Stimulated activated naive B cell treated with anti-CD40 and anti-IgM and Interleukin-4, amounts not matched to agents 10 μg/mL and 1 μg/mL and 100 μg/mL, for 72 hours (primary cell): ENCODE data around the gene ANKRD28.
"Not testable (repeated sequence)": the region's sequence is repeated elsewhere in the genome, so short reads cannot be mapped to it uniquely, and the experiment has no call there.

Source experiments
- ATAC-seq, 2 donors: fragments of 150-1000 bp; cut with Tn5 transposase; replicated peaks; 2 replicates each; pipeline ENCODE4 v1.10.0; 2021; ENCODE audit warnings: moderate library complexity in 1 of 2
- DNase-seq: peaks from one replicate; pipeline ENCODE4 v3.0.0; 2021
- H3K27ac Mint-ChIP-seq: one replicate; pipeline ENCODE4 v1.8.0; 2022; ENCODE audit warnings: mild to moderate bottlenecking, mixed read lengths
- H3K27me3 Mint-ChIP-seq, 2 donors: one replicate each; pipeline ENCODE4 v1.8.0; 2022; ENCODE audit warnings: mixed read lengths in 2 of 2
- H3K36me3 Mint-ChIP-seq, 2 donors: one replicate each; pipeline ENCODE4 v1.8.0; 2022; ENCODE audit warnings: mixed read lengths in 2 of 2, mild to moderate bottlenecking in 1 of 2
- H3K4me1 Mint-ChIP-seq, 2 donors: one replicate each; pipeline ENCODE4 v1.8.0; 2022; ENCODE audit warnings: mixed read lengths in 2 of 2, mild to moderate bottlenecking in 1 of 2
- H3K4me3 Mint-ChIP-seq, 2 donors: one replicate each; pipeline ENCODE4 v1.8.0; 2022; ENCODE audit warnings: mild to moderate bottlenecking in 2 of 2, mixed read lengths in 2 of 2, moderate library complexity in 1 of 2
- H3K9me3 Mint-ChIP-seq, 2 donors: one replicate each; pipeline ENCODE4 v1.8.0; 2022; ENCODE audit warnings: mixed read lengths in 2 of 2, mild to moderate bottlenecking in 1 of 2

ANKRD28 gene

DNA sequence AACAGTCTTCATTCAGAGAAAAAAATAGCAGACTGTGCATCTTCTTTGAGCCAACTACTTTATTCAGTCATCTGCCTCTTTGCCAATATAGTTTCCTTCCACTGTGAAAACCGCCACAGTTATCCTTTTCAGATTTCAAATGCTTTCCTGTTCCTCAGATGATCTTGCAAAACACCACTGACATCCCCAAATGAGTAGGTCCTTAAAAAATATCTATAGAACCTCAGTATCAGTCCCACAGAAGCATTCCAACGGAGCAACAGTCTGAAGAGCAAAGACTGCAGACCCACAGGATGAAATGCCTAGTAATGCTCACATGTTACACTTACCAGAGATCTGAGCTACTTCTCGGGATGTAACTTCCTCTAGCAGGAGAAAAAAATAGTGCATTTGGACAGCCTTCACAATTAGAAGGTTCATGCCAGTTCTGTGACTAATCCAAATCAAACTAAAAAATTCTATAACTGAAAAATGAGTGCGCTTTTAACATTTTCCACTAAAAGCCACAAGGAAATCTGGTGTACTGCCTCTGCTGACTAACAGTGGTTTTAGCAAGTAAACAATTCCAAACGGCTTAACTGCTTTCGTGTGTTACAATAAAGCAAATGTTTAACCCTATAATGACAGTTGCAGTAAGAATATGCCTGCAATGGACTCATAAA is at the start of gene ANKRD28:
Gene ANKRD28, minus strand, starts transcription at position 338 of the 662 bp plus-strand sequence. CDS start 1,458 bp downstream, outside the sequence.
- ATAC-seq (peak; percentile 54 to 55), DNase-seq (no peak)
- Mint-ChIP-seq H3K27ac (peak within 1 kb of the TSS; percentile 89), H3K9me3 (peaks cover 1 to 2% of the 10 kb centered on the region in 2 donors), H3K4me1 (peaks cover 29 to 71% of the 10 kb centered on the region in 2 donors), H3K36me3 (peaks cover under 1 to 5% of the 10 kb centered on the region in 2 donors), H3K4me3 (peak within 1 kb of the TSS; percentile 79 to 81), H3K27me3 (no peaks in the 10 kb centered on the region)

DNA sequence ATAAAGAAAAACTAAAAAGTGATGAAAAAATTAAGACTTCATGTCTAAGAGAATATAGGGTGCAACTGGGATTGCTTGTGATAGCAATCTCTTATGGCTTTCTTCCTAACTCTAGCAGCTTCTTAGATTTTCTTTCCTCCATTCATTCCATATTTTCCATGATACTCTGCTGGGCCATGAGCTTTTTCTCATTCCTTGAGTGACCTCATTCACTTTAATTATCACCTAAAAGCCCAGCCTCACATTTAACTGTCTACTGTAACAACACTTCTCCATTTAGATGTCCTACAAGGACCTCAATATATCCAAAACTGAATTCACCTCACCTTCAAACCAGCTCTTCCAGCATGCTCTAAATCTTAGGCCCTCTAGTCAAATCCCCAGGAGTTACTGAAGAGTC is 49.5 kb upstream of the ANKRD28 start:
- Mint-ChIP-seq H3K4me1 (peaks cover 42 to 58% of the 10 kb centered on the region in 2 donors), H3K9me3 (peaks cover 11 to 14% of the 10 kb centered on the region in 2 donors), H3K27ac (no peak overlapping the region), H3K36me3 (peaks cover 24 to 45% of the 10 kb centered on the region in 2 donors), H3K27me3 (no peaks in the 10 kb centered on the region), H3K4me3 (no peak overlapping the region)
- ATAC-seq (no peak), DNase-seq (no peak)

DNA sequence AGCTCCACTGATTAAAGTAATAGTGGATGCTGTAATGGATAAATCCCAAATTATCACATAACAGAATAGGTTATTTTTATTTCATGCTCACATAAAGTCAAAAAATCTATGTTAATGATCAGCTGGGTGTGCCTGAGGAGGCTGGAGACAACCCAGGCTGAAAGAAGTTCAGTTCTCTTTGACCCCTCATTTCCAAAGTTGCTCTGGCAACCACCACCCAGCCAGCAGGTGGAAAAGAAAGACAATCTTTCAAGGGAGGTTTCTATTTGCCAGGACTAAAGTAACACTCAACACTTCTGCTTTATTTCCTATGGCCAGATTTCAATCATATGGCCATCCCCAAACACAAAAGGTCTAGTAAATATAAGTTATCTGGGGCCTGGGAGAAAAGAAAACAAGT is 48.8 kb upstream of the ANKRD28 start:
- DNase-seq, result no peak
- no peak overlapping the region for H3K4me3 Mint-ChIP-seq
- no peaks in the 10 kb centered on the region for H3K27me3 Mint-ChIP-seq
- H3K36me3 Mint-ChIP-seq, result peaks cover 24 to 41% of the 10 kb centered on the region in 2 donors
- peaks cover 44 to 58% of the 10 kb centered on the region in 2 donors for H3K4me1 Mint-ChIP-seq
- peak; percentile 19 to 33 for ATAC-seq
- H3K9me3 Mint-ChIP-seq, result peaks cover 11% of the 10 kb centered on the region in 2 donors
- peak overlapping the region; percentile 93 for H3K27ac Mint-ChIP-seq

DNA sequence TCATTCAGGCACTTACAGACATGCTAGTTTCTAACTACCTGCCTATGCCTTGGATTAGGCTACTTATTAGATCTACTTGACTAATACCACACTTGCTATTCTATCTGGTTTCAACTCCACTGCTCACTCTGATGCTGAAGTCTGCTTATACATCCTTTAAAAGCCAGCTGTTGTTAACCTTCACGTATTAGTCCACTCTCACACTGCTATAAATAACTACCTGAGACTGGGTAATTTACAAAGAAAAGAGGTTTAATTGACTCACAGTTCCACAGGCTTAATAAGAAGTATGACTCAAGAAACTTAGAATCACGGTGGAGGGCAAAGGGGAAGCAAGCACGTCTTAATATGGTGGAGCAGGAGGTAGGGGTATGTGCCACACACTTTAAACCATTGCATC is 47.7 kb upstream of the ANKRD28 start:
- H3K4me1 Mint-ChIP-seq, result peaks cover 47 to 52% of the 10 kb centered on the region in 2 donors
- no peak for DNase-seq
- ATAC-seq, result peak; percentile 94 to 95
- peaks cover 12 to 19% of the 10 kb centered on the region in 2 donors for H3K9me3 Mint-ChIP-seq
- H3K27me3 Mint-ChIP-seq, result no peaks in the 10 kb centered on the region
- H3K36me3 Mint-ChIP-seq, result peaks cover 28 to 46% of the 10 kb centered on the region in 2 donors
- peak overlapping the region; percentile 93 for H3K27ac Mint-ChIP-seq
- peak overlapping the region; percentile 18 to 54 for H3K4me3 Mint-ChIP-seq

DNA sequence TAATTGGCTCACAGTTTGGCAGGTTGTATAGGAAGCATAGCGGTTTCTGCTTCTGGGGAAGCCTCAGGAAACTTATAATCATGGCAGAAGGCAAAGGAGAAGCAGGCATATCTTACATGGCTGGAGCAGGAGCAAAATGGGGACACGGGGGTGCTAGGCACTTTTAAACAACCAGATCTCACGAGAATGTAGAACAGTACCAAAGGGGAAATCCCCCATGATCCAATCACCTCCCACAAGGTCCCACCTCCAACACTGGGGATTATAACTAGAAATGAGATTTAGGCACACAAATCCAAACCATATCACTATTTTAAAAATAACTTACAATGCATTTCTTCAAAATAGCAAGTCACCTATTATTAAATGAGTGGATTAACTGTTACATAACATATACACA is 47.1 kb upstream of the ANKRD28 start:
- no peaks in the 10 kb centered on the region for H3K27me3 Mint-ChIP-seq
- H3K4me1 Mint-ChIP-seq, result peaks cover 48 to 51% of the 10 kb centered on the region in 2 donors
- H3K4me3 Mint-ChIP-seq, result peak overlapping the region in 1 of 2 donors; percentile 4
- H3K9me3 Mint-ChIP-seq, result peaks cover 18 to 25% of the 10 kb centered on the region in 2 donors
- no peak for DNase-seq
- H3K36me3 Mint-ChIP-seq, result peaks cover 34 to 49% of the 10 kb centered on the region in 2 donors
- peak overlapping the region; percentile 66 for H3K27ac Mint-ChIP-seq
- no peak for ATAC-seq

DNA sequence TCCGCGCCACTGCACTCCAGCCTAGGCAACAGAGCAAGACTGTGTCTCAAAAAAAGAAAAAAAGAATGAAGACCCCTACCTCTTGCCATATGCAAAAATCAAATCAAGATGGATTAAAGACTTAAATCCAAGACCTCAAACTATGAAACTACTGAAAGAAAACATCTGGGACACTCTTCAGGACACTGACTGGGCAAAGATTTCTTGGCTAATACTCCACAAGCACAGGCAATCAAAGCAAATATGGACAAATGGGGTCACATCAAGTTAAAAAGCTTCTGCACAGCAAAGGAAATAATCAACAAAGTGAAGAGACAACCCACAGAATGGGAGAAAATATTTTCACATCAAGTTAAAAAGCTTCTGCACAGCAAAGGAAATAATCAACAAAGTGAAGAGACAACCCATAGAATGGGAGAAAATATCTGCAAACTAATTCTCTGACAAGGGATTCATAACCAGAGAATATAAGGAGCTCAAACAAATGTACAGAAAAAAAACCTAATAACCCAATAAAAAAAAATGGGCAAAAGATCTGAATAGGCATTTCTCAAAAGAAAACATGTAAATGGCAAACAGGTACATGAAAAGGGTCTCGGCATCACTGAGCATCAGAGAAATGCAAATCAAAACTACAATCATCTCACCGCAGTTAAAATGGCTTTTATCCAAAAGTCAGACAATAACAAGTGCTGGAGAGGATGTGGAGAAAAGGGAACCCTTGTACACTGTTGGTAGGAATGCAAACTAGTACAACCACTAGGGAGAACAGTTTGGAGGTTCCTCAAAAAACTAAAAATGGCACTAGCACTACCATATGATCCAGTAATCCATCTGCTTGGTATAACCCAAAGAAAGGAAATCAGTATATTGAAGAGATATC is 43.6 kb upstream of the ANKRD28 start:
- peaks cover 47 to 50% of the 10 kb centered on the region in 2 donors for H3K36me3 Mint-ChIP-seq
- not testable (repeated sequence) for H3K4me3 Mint-ChIP-seq, H3K27me3 Mint-ChIP-seq, DNase-seq, ATAC-seq
- H3K9me3 Mint-ChIP-seq, result peaks cover 25 to 34% of the 10 kb centered on the region in 2 donors
- peaks cover 46 to 51% of the 10 kb centered on the region in 2 donors for H3K4me1 Mint-ChIP-seq
- peak overlapping the region; percentile 75 for H3K27ac Mint-ChIP-seq

DNA sequence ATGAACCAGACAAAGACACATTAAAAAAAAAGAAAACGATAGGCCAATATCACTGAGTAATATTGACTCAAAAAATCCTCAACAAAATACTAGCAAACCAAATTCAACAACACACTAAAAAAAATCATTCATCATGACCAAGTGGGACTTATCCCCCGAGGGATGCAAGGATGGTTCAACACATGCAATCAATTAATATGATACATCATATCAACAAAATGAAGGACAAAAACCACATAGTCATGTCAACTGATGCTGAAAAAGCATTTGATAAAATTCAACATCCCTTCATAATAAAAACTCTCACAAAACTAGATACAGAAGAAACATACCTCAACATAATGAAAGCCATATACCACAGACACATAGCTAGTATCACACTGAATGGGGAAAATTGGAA is 41.8 kb upstream of the ANKRD28 start:
- Mint-ChIP-seq H3K4me1 (peaks cover 37% of the 10 kb centered on the region in 2 donors), H3K27ac (no peak overlapping the region), H3K9me3 (peaks cover 18 to 28% of the 10 kb centered on the region in 2 donors), H3K36me3 (peaks cover 38 to 41% of the 10 kb centered on the region in 2 donors), H3K27me3 (no peaks in the 10 kb centered on the region), H3K4me3 (no peak overlapping the region)
- DNase-seq (no peak), ATAC-seq (no peak)

DNA sequence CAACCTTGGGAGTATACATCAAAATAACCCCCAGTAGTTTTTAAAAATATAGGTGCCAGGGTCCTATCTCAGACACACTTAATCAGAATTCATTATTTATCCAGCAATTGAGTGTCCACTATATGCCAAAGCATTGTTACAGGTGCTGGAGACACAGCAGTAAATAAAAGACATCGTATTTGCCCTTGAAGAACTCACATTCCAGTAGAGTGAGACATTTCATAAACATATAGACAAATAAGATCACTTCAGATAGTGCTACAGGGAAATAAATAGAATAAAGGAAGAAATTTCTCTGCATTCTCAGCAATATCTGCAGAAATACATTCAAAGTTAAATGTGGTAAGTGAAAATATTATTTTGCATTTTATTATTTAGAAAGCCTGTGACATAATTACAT is 34.1 kb upstream of the ANKRD28 start:
- no peak overlapping the region for H3K27ac Mint-ChIP-seq
- no peak for ATAC-seq
- H3K9me3 Mint-ChIP-seq, result no peaks in the 10 kb centered on the region
- H3K4me1 Mint-ChIP-seq, result peaks cover 23 to 29% of the 10 kb centered on the region in 2 donors
- H3K36me3 Mint-ChIP-seq, result no peaks in the 10 kb centered on the region
- no peaks in the 10 kb centered on the region for H3K27me3 Mint-ChIP-seq
- no peak for DNase-seq
- no peak overlapping the region for H3K4me3 Mint-ChIP-seq

DNA sequence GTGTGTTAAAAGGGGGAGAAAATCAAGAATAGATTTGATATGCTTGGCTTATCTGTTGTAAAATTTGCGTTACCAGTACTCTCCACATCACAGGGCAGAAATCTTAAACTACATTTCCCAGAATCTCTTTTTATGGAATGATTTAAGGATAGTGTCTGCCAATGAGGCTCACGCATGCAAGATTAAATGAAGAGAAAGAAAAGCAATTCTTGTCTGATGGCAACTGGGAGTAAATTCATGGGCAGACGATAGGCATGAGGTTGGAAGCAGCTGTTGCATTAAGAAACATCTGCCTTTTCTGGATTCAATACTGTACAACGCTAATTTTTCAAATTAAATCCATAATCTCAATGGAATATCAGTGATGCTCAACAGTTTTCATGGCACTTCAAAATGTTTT is 27.2 kb upstream of the ANKRD28 start:
- H3K36me3 Mint-ChIP-seq, result peaks cover 2 to 8% of the 10 kb centered on the region in 2 donors
- DNase-seq, result no peak

DNA sequence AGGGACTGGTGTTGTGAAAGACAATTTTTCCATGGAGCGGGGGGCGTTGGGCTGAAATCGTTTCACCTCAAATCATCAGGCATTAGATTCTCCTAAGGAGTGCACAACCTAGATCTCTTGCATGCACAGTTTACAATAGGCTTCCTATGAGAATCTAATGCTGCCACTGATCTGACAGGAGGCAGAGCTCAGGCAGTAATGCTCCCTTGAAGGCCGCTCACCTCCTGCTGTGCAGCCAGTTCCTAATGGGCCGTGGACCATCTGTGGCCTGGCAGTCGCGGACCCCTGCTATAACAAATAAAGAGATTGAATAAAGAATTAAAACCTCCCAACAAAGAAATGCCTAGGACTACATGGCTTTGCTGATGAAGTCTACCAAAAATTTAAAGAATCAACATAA is 25.3 kb upstream of the ANKRD28 start:
- Mint-ChIP-seq H3K9me3 (no peaks in the 10 kb centered on the region), H3K36me3 (peaks cover 2 to 8% of the 10 kb centered on the region in 2 donors), H3K4me3 (no peak overlapping the region), H3K4me1 (peaks cover 11 to 36% of the 10 kb centered on the region in 2 donors), H3K27ac (no peak overlapping the region), H3K27me3 (no peaks in the 10 kb centered on the region)
- ATAC-seq (no peak), DNase-seq (no peak)

More for the DNA sequence above, 27.2 kb upstream of the ANKRD28 start:
- Mint-ChIP-seq H3K27ac (no peak overlapping the region), H3K27me3 (no peaks in the 10 kb centered on the region), H3K9me3 (no peaks in the 10 kb centered on the region), H3K4me3 (no peak overlapping the region), H3K4me1 (peaks cover 11 to 29% of the 10 kb centered on the region in 2 donors)
- no peak for ATAC-seq

DNA sequence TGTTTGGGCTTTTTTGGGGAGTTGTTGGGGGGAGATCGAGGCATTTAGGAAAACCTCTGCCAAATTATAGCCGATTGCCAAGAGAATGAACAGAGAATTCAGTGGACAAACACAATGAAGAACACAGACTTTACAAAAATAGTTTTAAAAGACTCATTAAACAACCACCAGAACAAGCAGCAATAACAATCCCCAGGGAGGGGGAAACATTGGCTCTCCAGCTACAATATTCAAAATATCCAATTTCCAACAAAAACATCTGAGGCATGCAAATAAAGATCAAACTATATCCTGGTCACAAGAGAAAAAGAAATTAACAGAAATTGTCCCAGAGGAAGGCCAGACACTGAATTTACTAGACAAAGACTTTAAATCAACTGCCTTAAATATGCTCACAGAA is 24.5 kb upstream of the ANKRD28 start:
- no peak for DNase-seq
- peaks cover 13 to 41% of the 10 kb centered on the region in 2 donors for H3K4me1 Mint-ChIP-seq
- H3K27ac Mint-ChIP-seq, result no peak overlapping the region
- peaks cover 2 to 8% of the 10 kb centered on the region in 2 donors for H3K36me3 Mint-ChIP-seq
- H3K9me3 Mint-ChIP-seq, result no peaks in the 10 kb centered on the region
- no peaks in the 10 kb centered on the region for H3K27me3 Mint-ChIP-seq
- no peak for ATAC-seq
- no peak overlapping the region for H3K4me3 Mint-ChIP-seq

DNA sequence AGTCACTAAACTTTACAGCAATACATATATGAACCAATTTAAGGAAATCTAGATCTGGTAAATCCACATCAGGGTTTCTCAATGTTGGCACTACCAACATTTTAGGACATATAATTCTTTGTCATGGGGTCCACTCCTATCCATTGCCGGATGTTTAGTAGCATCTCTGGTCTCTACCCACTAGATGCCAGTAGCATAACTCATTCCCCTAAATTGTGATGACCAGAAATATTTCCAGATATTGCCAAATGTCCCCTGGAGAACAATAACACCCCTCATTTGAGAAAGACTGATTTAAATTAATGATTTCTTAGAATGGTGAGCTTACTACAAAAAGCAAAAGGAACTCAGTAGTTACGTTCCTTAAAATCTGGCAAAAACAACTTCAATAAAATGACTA is 23.1 kb upstream of the ANKRD28 start:
- no peaks in the 10 kb centered on the region for H3K27me3 Mint-ChIP-seq
- no peak overlapping the region for H3K4me3 Mint-ChIP-seq
- H3K4me1 Mint-ChIP-seq, result peaks cover 17 to 40% of the 10 kb centered on the region in 2 donors
- H3K9me3 Mint-ChIP-seq, result no peaks in the 10 kb centered on the region
- DNase-seq (no peak), ATAC-seq (no peak)
- no peak overlapping the region for H3K27ac Mint-ChIP-seq
- peaks cover 2 to 8% of the 10 kb centered on the region in 2 donors for H3K36me3 Mint-ChIP-seq

DNA sequence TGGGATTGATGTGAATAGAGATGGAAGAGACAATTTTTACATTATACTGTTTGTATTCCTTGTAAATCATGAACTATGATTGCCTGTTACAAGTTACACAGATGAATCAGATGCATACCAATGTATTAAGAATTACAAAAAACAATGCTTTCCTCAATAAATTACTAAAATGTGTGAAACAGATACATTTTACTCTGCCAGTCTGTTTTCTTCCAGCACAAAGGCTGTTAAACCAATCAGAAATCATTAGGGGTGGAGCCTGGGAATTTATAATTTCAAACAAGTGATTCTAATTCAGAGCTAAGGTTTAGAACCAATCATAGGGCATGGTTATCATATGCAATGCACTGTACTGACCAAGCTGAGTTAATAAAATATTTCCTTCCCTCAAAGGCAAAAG is 21.8 kb upstream of the ANKRD28 start:
- H3K36me3 Mint-ChIP-seq, result peaks cover 2 to 3% of the 10 kb centered on the region in 2 donors
- DNase-seq, result no peak
- peaks cover 13 to 44% of the 10 kb centered on the region in 2 donors for H3K4me1 Mint-ChIP-seq
- no peak overlapping the region for H3K27ac Mint-ChIP-seq
- no peak overlapping the region for H3K4me3 Mint-ChIP-seq
- ATAC-seq, result no peak
- no peaks in the 10 kb centered on the region for H3K27me3 Mint-ChIP-seq
- no peaks in the 10 kb centered on the region for H3K9me3 Mint-ChIP-seq

DNA sequence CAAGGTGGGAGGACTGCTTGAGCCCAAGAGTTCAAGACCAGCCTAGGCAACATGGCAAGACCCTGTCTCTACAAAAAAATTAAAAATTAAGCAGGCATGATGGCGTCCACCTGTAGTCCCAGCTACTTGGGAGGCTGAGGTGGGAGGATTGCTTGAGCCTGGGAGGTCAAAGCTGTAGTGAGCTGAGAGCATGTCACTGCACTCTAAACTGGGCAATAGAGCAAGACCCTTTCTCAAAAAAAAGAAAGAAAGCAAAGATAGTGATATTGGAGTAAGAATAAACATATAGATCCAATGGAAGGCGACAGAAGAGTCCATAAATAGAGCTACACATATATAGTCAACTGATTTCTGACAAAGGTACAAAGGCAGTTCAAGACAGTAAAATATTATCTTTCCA is 21.3 kb upstream of the ANKRD28 start:
- no peak for ATAC-seq
- peaks cover 13 to 44% of the 10 kb centered on the region in 2 donors for H3K4me1 Mint-ChIP-seq

More for the DNA sequence above, 21.3 kb upstream of the ANKRD28 start:
- Mint-ChIP-seq H3K9me3 (no peaks in the 10 kb centered on the region), H3K27ac (no peak overlapping the region), H3K4me3 (no peak overlapping the region), H3K36me3 (peaks cover 2 to 3% of the 10 kb centered on the region in 2 donors), H3K27me3 (no peaks in the 10 kb centered on the region)
- no peak for DNase-seq
